ENCODE measurements around the gene MYO1A.

The MYO1A gene

DNA sequence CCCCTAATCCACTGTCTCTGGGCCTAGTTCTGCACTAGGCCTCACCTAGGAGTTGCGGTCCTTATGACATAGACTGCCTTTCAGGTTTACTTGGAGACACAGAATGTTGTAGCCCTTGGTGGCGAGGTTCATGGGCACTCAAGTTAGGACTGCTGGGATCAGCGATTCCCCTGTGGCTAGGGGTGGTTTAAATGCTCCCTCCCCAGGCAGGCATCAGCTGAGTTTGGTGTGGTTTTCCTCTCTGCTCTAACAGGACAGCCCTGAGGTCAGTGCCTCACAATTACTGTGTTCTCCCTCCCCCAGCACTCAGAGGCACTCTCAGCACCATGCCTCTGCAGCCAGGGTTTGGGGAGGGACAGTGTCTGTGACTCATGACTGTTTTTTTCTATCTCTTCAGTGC is 70.3 kb downstream of the MYO1A start:
- DNase-seq (ENCODE audit: extremely low read depth, low read depth), result no peak
- TF ChIP-seq, protein P1, sequence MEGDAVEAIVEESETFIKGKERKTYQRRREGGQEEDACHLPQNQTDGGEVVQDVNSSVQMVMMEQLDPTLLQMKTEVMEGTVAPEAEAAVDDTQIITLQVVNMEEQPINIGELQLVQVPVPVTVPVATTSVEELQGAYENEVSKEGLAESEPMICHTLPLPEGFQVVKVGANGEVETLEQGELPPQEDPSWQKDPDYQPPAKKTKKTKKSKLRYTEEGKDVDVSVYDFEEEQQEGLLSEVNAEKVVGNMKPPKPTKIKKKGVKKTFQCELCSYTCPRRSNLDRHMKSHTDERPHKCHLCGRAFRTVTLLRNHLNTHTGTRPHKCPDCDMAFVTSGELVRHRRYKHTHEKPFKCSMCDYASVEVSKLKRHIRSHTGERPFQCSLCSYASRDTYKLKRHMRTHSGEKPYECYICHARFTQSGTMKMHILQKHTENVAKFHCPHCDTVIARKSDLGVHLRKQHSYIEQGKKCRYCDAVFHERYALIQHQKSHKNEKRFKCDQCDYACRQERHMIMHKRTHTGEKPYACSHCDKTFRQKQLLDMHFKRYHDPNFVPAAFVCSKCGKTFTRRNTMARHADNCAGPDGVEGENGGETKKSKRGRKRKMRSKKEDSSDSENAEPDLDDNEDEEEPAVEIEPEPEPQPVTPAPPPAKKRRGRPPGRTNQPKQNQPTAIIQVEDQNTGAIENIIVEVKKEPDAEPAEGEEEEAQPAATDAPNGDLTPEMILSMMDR (IDR thresholded peaks at IDR 0.05; ENCODE audit: low read depth, low read length), result no peak
